A673 (cell line): ENCODE results near the gene RALB.

Experiments used
- CTCF ChIP-seq: fragments of 300-800, 200-600 bp; sonication (generic); conservative IDR thresholded peaks from 2 replicates; pipeline ENCODE4 v1.5.1; 2017; ENCODE audit warnings: low read depth, mild to moderate bottlenecking, antibody characterized with exemption, low read length, moderate library complexity, mixed read lengths
- EZH2 ChIP-seq: fragments of 200-600 bp; sonication (generic); IDR thresholded peaks from 2 replicates; pipeline ENCODE4 v1.6.1; 2017; ENCODE audit warnings: borderline replicate concordance, low read depth, mild to moderate bottlenecking, mixed read lengths, antibody characterized with exemption, low read length; ENCODE audit not compliant: poor library complexity, severe bottlenecking

GRCh38 chr2:120342446-120342845 is 89.8 kb downstream of the RALB start:
- TF ChIP-seq EZH2: no peak
- TF ChIP-seq CTCF: no peak
